Progenitor cell of endocrine pancreas (in vitro differentiated cells): Measurements from ENCODE around the gene SHISA2. TPM values are rescaled to one million over a fixed set of nuclear protein-coding genes. Genes with fewer than 3 reads are reported as not detected.
A peak's percentile ranks its signal among the peaks of the same experiment; 100 is the strongest.

Experiments used
- DNase-seq: peaks from one replicate; pipeline ENCODE4 v3.0.0; 2021; ENCODE audit warnings: low spot score; ENCODE audit not compliant: unreplicated experiment
- H3K27ac Mint-ChIP-seq: 2 replicates; pipeline ENCODE4 v1.8.0; 2021; ENCODE audit warnings: mild to moderate bottlenecking, moderate library complexity, mixed read lengths
- H3K27me3 Mint-ChIP-seq: 2 replicates; pipeline ENCODE4 v1.8.0; 2021; ENCODE audit warnings: mixed read lengths
- H3K36me3 Mint-ChIP-seq: 2 replicates; pipeline ENCODE4 v1.8.0; 2022; ENCODE audit warnings: mixed read lengths; ENCODE audit not compliant: insufficient read depth
- H3K4me1 Mint-ChIP-seq: 2 replicates; pipeline ENCODE4 v1.8.0; 2021; ENCODE audit warnings: low read depth, mixed read lengths
- H3K4me3 Mint-ChIP-seq: 2 replicates; pipeline ENCODE4 v1.8.0; 2021; ENCODE audit warnings: low read depth, mild to moderate bottlenecking, moderate library complexity, mixed read lengths
- H3K9me3 Mint-ChIP-seq: 2 replicates; pipeline ENCODE4 v1.8.0; 2021; ENCODE audit warnings: low read depth, mixed read lengths
- total RNA-seq: library from RNA; stranded (reverse); gene quantifications from 2 replicates; pipeline ENCODE4 v1.2.1, GENCODE V29; 2021
- TF ChIP-seq, protein P1 (sequence below): fragments of 200-600 bp; sonication (generic); IDR thresholded peaks from one replicate; pipeline ENCODE4 v1.5.0; 2021; ENCODE audit warnings: antibody characterized with exemption, mild to moderate bottlenecking; ENCODE audit not compliant: unreplicated experiment

The SHISA2 gene
- total RNA-seq, 1 donor from 2014 or later = 15.2 TPM

DNA sequence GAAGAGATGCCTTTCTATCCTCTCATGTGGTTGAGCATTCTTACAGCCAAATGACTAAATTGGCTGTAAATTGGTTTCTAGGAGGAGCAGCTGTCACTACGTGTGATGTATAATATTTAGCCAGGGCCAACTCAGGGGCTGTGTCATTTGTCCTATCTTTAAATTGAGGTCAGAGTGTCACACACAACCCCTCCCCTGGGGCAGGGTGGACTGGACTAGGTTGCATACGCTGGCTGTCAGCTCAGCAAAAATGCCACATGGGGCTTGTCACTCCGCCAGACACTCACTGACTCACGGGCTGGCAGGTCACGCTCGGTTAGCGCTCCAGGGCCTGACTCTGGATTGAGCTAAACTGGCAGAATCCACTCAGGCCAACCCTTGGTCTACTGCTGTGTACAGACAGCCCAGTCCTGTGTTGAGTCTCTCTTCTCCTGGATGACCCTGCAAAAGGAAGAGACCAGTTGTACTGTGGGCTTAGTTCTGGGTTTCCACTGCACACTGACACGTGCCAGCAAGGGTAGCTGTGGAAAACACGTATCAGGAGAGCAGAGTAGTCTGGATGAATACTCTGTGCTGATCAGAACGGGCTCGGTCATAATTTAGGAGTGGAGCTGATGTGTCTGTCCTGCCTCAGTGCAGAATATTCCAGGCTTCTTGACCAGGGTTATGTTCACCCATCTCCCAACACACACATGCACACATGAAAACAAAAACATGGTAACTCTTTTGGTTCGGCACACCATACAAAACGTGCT is 29.1 kb downstream of the SHISA2 start:
- no peak overlapping the region for H3K4me3 Mint-ChIP-seq
- H3K9me3 Mint-ChIP-seq = no peaks in the 10 kb centered on the region
- no peaks in the 10 kb centered on the region for H3K36me3 Mint-ChIP-seq
- DNase-seq = no peak
- peaks cover 62% of the 10 kb centered on the region for H3K4me1 Mint-ChIP-seq
- peaks cover 19% of the 10 kb centered on the region for H3K27me3 Mint-ChIP-seq
- H3K27ac Mint-ChIP-seq = peak overlapping the region; percentile 81
- TF ChIP-seq, protein P1, sequence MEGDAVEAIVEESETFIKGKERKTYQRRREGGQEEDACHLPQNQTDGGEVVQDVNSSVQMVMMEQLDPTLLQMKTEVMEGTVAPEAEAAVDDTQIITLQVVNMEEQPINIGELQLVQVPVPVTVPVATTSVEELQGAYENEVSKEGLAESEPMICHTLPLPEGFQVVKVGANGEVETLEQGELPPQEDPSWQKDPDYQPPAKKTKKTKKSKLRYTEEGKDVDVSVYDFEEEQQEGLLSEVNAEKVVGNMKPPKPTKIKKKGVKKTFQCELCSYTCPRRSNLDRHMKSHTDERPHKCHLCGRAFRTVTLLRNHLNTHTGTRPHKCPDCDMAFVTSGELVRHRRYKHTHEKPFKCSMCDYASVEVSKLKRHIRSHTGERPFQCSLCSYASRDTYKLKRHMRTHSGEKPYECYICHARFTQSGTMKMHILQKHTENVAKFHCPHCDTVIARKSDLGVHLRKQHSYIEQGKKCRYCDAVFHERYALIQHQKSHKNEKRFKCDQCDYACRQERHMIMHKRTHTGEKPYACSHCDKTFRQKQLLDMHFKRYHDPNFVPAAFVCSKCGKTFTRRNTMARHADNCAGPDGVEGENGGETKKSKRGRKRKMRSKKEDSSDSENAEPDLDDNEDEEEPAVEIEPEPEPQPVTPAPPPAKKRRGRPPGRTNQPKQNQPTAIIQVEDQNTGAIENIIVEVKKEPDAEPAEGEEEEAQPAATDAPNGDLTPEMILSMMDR = no peak

DNA sequence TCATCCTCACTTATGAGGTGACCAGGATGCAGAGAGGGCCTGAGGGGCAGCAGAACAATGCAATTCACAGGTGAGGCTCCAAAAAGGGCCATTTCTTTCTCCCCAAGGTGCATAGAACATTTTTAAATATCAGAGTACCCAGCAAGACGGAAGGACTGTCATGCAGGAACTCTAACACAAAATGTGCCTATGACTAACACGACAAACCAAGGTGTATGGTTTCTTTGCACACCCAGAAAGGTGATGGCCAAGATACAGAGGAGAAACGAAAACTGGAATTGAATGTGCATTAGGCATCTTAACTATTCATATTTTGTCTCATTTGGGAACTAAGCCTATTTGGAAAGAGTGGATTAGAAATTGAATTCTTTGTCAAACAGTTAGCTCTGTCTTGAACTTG is 29.9 kb downstream of the SHISA2 start:
- peaks cover 62% of the 10 kb centered on the region for H3K4me1 Mint-ChIP-seq
- no peak overlapping the region for H3K4me3 Mint-ChIP-seq
- peaks cover 24% of the 10 kb centered on the region for H3K27me3 Mint-ChIP-seq
- H3K9me3 Mint-ChIP-seq = no peaks in the 10 kb centered on the region
- DNase-seq = no peak
- H3K27ac Mint-ChIP-seq = peak overlapping the region; percentile 81
- TF ChIP-seq, protein P1 = no peak
- H3K36me3 Mint-ChIP-seq = no peaks in the 10 kb centered on the region

GRCh38 chr13:26021516-26021915 is 30.3 kb downstream of the SHISA2 start:
- TF ChIP-seq, protein P1 = no peak
- no peak for DNase-seq
- Mint-ChIP-seq H3K27me3 (peaks cover 24% of the 10 kb centered on the region), H3K36me3 (no peaks in the 10 kb centered on the region), H3K27ac (no peak overlapping the region), H3K9me3 (no peaks in the 10 kb centered on the region), H3K4me3 (no peak overlapping the region), H3K4me1 (peaks cover 60% of the 10 kb centered on the region)

- DNase-seq = no peak
- no peaks in the 10 kb centered on the region for H3K36me3 Mint-ChIP-seq
- no peak overlapping the region for H3K4me3 Mint-ChIP-seq
- H3K27me3 Mint-ChIP-seq = peaks cover 28% of the 10 kb centered on the region
- H3K9me3 Mint-ChIP-seq = no peaks in the 10 kb centered on the region
- H3K4me1 Mint-ChIP-seq = peaks cover 59% of the 10 kb centered on the region
- TF ChIP-seq, protein P1 = no peak
- H3K27ac Mint-ChIP-seq = peak overlapping the region; percentile 57
These were observed 30.9 kb downstream of the SHISA2 start for GRCh38 chr13:26020891-26021290.

DNA sequence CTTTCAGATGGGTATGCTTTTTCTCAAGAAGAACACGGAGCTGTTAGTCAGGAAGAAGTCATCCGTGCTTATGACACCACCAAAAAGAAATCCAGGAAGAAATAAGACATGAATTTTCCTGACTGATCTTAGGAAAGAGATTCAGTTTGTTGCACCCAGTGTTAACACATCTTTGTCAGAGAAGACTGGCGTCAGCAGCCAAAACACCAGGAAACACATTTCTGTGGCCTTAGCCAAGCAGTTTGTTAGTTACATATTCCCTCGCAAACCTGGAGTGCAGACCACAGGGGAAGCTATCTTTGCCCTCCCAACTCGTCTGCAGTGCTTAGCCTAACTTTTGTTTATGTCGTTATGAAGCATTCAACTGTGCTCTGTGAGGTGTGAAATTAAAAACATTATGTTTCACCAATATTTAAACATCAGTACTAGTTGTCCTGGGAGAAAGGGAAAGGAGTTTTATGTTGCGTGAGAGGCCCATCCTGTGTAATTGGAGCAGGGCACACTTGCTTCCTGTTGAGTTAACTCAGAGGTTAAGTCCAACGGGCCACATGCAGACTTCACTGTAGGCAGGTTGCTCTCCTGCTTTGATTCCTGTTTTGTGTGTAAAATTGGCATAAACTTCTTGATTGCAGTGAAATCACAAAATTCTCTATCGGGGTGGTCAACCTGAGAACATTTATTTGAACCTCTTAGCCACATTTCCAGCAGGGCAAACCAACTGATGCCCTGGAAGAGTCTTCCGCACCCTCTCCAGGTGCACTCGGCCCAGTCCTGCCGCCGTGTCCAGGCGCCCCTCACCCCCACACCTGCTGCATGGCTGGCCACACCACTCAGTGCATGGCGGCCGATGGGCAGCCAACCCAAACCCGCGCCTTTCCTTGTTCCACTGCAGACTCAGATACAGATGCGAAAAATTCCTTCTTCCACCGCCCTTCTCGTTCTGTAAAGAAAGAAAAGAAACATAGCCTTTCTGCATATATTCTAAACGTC is 31.6 kb downstream of the SHISA2 start:
- Mint-ChIP-seq H3K27me3 (peaks cover 28% of the 10 kb centered on the region), H3K27ac (peak overlapping the region; percentile 57), H3K9me3 (no peaks in the 10 kb centered on the region), H3K36me3 (no peaks in the 10 kb centered on the region), H3K4me3 (no peak overlapping the region), H3K4me1 (peaks cover 52% of the 10 kb centered on the region)
- no peak for DNase-seq
- TF ChIP-seq, protein P1 = no peak
